ENCODE results near the gene GPR119. TPM values are rescaled to one million over a fixed set of nuclear protein-coding genes. Genes with fewer than 3 reads are reported as not detected.
"Not testable (repeated sequence)": the region's sequence is repeated elsewhere in the genome, so short reads cannot be mapped to it uniquely, and the experiment has no call there.

The GPR119 gene
- polyA plus RNA-seq, 4 donors: not detected

- peak in 3 of 4 donors; percentile 46 to 61 (median 56) for DNase-seq (ENCODE audit: low read depth in 4 of 4, low spot score in 3 of 4)
These were observed 45.9 kb downstream of the GPR119 start, which contains the start of gene SLC25A14 for GRCh38 chrX:130339408-130340222. TSS of gene SLC25A14 (plus strand) at chrX:130339919. CDS start at chrX:130340279, 360 bp downstream.

DNA sequence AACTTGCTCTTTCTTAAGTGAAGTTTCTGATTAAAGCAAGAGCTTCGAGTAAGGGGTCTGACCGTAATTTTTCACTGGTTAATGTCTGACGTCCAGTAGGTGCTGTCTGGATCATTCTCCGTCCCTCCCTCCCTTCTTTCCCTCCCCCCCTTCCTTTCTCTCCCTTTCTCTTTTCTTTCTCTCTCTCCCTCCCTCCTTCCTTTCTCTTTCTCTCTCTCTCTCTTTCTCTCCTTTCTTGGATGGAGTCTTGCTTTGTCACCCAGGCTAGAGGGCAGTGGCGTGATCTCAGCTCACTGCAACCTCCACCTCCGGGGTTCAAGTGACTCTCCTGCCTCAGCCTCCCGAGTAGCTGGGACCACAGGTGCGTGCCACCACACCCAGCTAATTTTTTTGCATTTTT lies 46.6 kb downstream of the GPR119 start:
- DNase-seq (ENCODE audit: low read depth in 4 of 4, low spot score in 3 of 4): not testable (repeated sequence)

DNA sequence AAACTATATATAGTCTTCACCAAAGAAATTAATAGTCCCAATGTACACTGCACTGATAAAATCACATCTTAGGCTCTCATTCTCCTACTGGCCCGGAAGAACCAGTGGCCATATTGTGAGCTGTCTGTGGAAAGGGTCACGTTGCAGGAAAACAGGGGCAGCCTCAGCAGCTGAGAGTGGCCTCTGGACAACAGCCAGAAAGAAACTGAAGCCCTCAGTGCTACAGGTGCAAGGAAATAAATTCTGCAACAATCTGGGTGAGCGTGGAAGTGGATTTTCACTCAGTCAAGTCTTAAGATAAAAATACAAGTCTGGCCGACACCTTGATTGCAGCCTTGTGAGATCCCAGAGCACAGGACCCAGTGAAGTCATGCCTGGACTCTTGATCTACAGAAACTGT lies 48.9 kb downstream of the GPR119 start:
- DNase-seq (ENCODE audit: low read depth in 4 of 4, low spot score in 3 of 4): no peak

Other genes starting within 250 kb of the GPR119 start
- gene AIFM1, start 219.8 kb downstream of the GPR119 start, polyA plus RNA-seq (ENCODE audit: insufficient read length in 4 of 4): 10 to 100 TPM; 22.7 to 96.4 (median 80.2) TPM
- 1 to 10 TPM in 1 of 4 donors, under 1 TPM in 3; 0.47 to 1.0 (median 0.59) TPM for gene RAB33A, start 213.7 kb downstream of the GPR119 start, polyA plus RNA-seq (ENCODE audit: insufficient read length in 4 of 4)
- gene ZNF280C, start 116.8 kb downstream of the GPR119 start, polyA plus RNA-seq (ENCODE audit: insufficient read length in 4 of 4): 1 to 10 TPM; 6.3 to 7.7 (median 6.6) TPM
- 10 to 100 TPM; 17.6 to 32.1 (median 24.4) TPM for gene SLC25A14, start 45.8 kb downstream of the GPR119 start, polyA plus RNA-seq (ENCODE audit: insufficient read length in 4 of 4)
- 10 to 100 TPM; 29.5 to 38.5 (median 33.3) TPM for gene RBMX2, start 16.3 kb upstream of the GPR119 start, polyA plus RNA-seq (ENCODE audit: insufficient read length in 4 of 4)

All from left renal pelvis (tissue), 4 donors.